Ovary (tissue), 9 donors: ENCODE measurements around the gene ACO2. TPM values are rescaled to one million over a fixed set of nuclear protein-coding genes. Genes with fewer than 3 reads are reported as not detected.
A peak's percentile ranks its signal among the peaks of the same experiment; 100 is the strongest.

Source experiments
- DNase-seq, 5 donors: peaks; one replicate each; pipeline ENCODE4 v3.0.0-alpha.2; 2019 to 2020
- H3K27ac ChIP-seq, 2 donors: fragments of 200-600 bp; one replicate each; pipeline versions ENCODE4 v1.5.1 to v1.8.0; 2019 to 2022
- H3K27me3 ChIP-seq: fragments of 200-600 bp; one replicate; pipeline ENCODE4 v1.8.0; 2022
- H3K36me3 ChIP-seq: fragments of 200-600 bp; sonication (generic); one replicate; pipeline ENCODE4 v1.5.1; 2019
- H3K4me1 ChIP-seq: one replicate; pipeline ENCODE4 v1.8.1; 2013; ENCODE audit warnings: mild to moderate bottlenecking, moderate library complexity; ENCODE audit not compliant: insufficient read depth
- H3K4me3 ChIP-seq: fragments of 200-600 bp; sonication (generic); one replicate; pipeline ENCODE4 v1.5.1; 2017
- H3K9me3 ChIP-seq, 2 donors: fragments of 200-600 bp in 1 of 2; sonication (generic) in 1 of 2; one replicate each; pipeline versions ENCODE4 v1.5.1 to v1.8.1; 2013 to 2019; ENCODE audit warnings: mild to moderate bottlenecking in 1 of 2, moderate library complexity in 1 of 2
- CTCF ChIP-seq, 3 donors: fragments of 450-650 bp in 2 of 3; fragments of 200-600 bp in 1 of 3; IDR thresholded peaks; one replicate each; pipeline versions ENCODE4 v1.5.1 to v1.8.0; 2016 to 2022; ENCODE audit warnings: antibody characterized with exemption in 3 of 3, mild to moderate bottlenecking in 1 of 3
- EP300 ChIP-seq: sonication (generic); formaldehyde crosslinking; IDR thresholded peaks from one replicate; pipeline ENCODE4 v1.6.1; 2017; ENCODE audit warnings: antibody characterized with exemption
- POLR2A ChIP-seq: fragments of 450-650 bp; IDR thresholded peaks from one replicate; pipeline ENCODE4 v1.6.1; 2017; ENCODE audit warnings: antibody characterized with exemption, mild to moderate bottlenecking, moderate library complexity
- WGBS, 3 donors: extraction: QIAGEN DNeasy Blood & Tissue Kit in 1 of 3; methylation state at CpG; one replicate each; pipeline versions ENCODE4 v1.1.5 to v1.1.7; 2013 to 2017; 5-methylcytosine and 5-hydroxymethylcytosine counted together
- intact Hi-C, 4 donors: fragments of 100-400 bp; cut with DNase I; formaldehyde crosslinking; loops; one replicate each; pipeline versions ENCODE4 v1.11.0 to v1.15.1; 2022 to 2023
- polyA plus RNA-seq, 2 donors: library from polyadenylated mRNA; stranded (reverse); fragments of 200-250 nt in 1 of 2; fragments of 350-450 nt in 1 of 2; fragmentation: Illumina TruSeq in 1 of 2; extraction: RNeasy Lipid Tissue Mini Kit (QIAGEN cat#74804) in 1 of 2; gene quantifications; one replicate each; pipeline ENCODE4 v1.2.3, GENCODE V29; 2013 to 2014
- total RNA-seq, 7 donors: library from RNA; depleted of rRNA in 2 of 7; stranded (reverse); fragments of >200 nt in 2 of 7; fragmentation: NEBNext Ultra II Directional in 3 of 7; extraction: Animal tissue kit (Norgen Biotek cat#: 25700) in 3 of 7; gene quantifications; one replicate each; pipeline versions ENCODE4 v1.1.0 to v1.2.4, GENCODE V29; 2016 to 2023
- donor health status: DM: no; HTN: no; CAD: no; lungs with moderate emphysema.
- donor health status: DM: no; HTN: no; CAD: no.
- donor health status: Bipolar disorder and iron deficiency.
- donor health status: DM: yes; HTN: yes; CAD: no.
- donor health status: DM: no; HTN: no; CAD: no.
- donor health status: DM: yes; HTN: yes; CAD: no.

The ACO2 gene
- total and polyA plus RNA-seq, 9 donors, result 20.6 to 99.1 (median 50.7) TPM

GRCh38 chr22:41522813-41523212 lies 53.9 kb downstream of the ACO2 start:
- intact Hi-C loops, result no loop called here
- no peak for TF ChIP-seq POLR2A
- no peak for TF ChIP-seq CTCF (IDR thresholded peaks at IDR 0.05)
- no peak for TF ChIP-seq EP300
- H3K4me3 ChIP-seq, result no peak overlapping the region
- WGBS, 3 donors, result 91 to 96% (median 91%) methylated on average over 9 of the region's 9 CpGs
- H3K27ac ChIP-seq, result peak overlapping the region; percentile 85 to 89
- no peaks in the 10 kb centered on the region for H3K36me3 ChIP-seq
- peak in 1 of 5 donors; percentile 48 for DNase-seq
- H3K9me3 ChIP-seq, result no peaks in the 10 kb centered on the region
- no peaks in the 10 kb centered on the region for H3K27me3 ChIP-seq
- H3K4me1 ChIP-seq, result peaks cover 27% of the 10 kb centered on the region

GRCh38 chr22:41523464-41524221 lies 54.7 kb downstream of the ACO2 start:
- Histone ChIP-seq H3K27me3 (no peaks in the 10 kb centered on the region), H3K36me3 (no peaks in the 10 kb centered on the region), H3K27ac (peak overlapping the region; percentile 85 to 89), H3K4me1 (peaks cover 25% of the 10 kb centered on the region), H3K4me3 (no peak overlapping the region), H3K9me3 (no peaks in the 10 kb centered on the region)
- TF ChIP-seq EP300 (no peak), POLR2A (no peak), CTCF (IDR thresholded peaks at IDR 0.05) (no peak)
- intact Hi-C loops, result no loop called here
- 36 to 54% (median 39%) methylated on average over 14 to 21 of the region's 21 CpGs for WGBS, 3 donors
- peak in 4 of 5 donors; percentile 58 to 68 (median 60) for DNase-seq

- DNase-seq, result peak; percentile 83 to 90 (median 86)
- Histone ChIP-seq H3K36me3 (no peaks in the 10 kb centered on the region), H3K9me3 (no peaks in the 10 kb centered on the region), H3K27me3 (no peaks in the 10 kb centered on the region), H3K27ac (peak overlapping the region; percentile 85 to 89), H3K4me1 (peaks cover 25% of the 10 kb centered on the region), H3K4me3 (no peak overlapping the region)
- WGBS, 3 donors, result 15 to 20% (median 18%) methylated on average over 13 of the region's 13 CpGs
- TF ChIP-seq EP300, result no peak
- TF ChIP-seq CTCF (IDR thresholded peaks at IDR 0.05), result peak in 1 of 3 donors; percentile 15
- intact Hi-C loops, result no loop called here
These were observed 55.3 kb downstream of the ACO2 start for GRCh38 chr22:41524251-41524661.

GRCh38 chr22:41524809-41525449 lies 56.0 kb downstream of the ACO2 start:
- DNase-seq, result peak in 4 of 5 donors; percentile 53 to 70 (median 58)
- Histone ChIP-seq H3K4me3 (no peak overlapping the region), H3K4me1 (peaks cover 25% of the 10 kb centered on the region), H3K27ac (peak overlapping the region; percentile 85 to 89), H3K36me3 (no peaks in the 10 kb centered on the region), H3K9me3 (no peaks in the 10 kb centered on the region), H3K27me3 (no peaks in the 10 kb centered on the region)
- TF ChIP-seq EP300, result no peak
- no peak for TF ChIP-seq POLR2A
- TF ChIP-seq CTCF (IDR thresholded peaks at IDR 0.05), result no peak
- WGBS, 3 donors, result 43 to 63% (median 50%) methylated on average over 14 to 17 of the region's 17 CpGs
- intact Hi-C loops, result no loop called here
